OCI-LY7 (cell line): ENCODE results near the gene TMEM220. TPM values are rescaled to one million over a fixed set of nuclear protein-coding genes. Genes with fewer than 3 reads are reported as not detected.

Source experiments
- BruUV-seq: library from RNA; stranded (reverse); fragments of 400-500 nt; replicated peaks from 2 replicates; lab custom pipeline; 2021; lab: Mats Ljungman, UMichigan
- CTCF ChIA-PET: fragments of 300-600 bp; sonication (Branson Sonifier 250); formaldehyde crosslinking; loops from one replicate; lab custom pipeline; 2022; ENCODE audit warnings: antibody characterized with exemption; ENCODE audit not compliant: unreplicated experiment; lab: Charles Lee
- POLR2A ChIA-PET: fragments of 300-600 bp; sonication (Branson Sonifier 250); formaldehyde crosslinking; loops from one replicate; lab custom pipeline; 2022; ENCODE audit warnings: antibody characterized with exemption; lab: Charles Lee
- DNase-seq: peaks from one replicate; pipeline ENCODE4 v3.0.0-alpha.2; 2015; ENCODE audit warnings: low spot score
- H2AFZ ChIP-seq: fragments of 200-600 bp; sonication (generic), shearing (Covaris generic); 2 replicates; pipeline ENCODE4 v1.6.1; 2014; ENCODE audit warnings: mild to moderate bottlenecking, antibody characterized with exemption, low read length, moderate library complexity
- H3K27ac ChIP-seq: fragments of 200-600 bp; sonication (generic); 2 replicates; pipeline ENCODE4 v1.5.1; 2014; ENCODE audit warnings: mixed run types, low read depth, mild to moderate bottlenecking, moderate library complexity, low read length, inconsistent platforms; ENCODE audit not compliant: poor library complexity, severe bottlenecking
- H3K36me3 ChIP-seq: fragments of 200-600 bp; sonication (generic); 2 replicates; pipeline ENCODE4 v1.6.1; 2014; ENCODE audit warnings: mild to moderate bottlenecking, antibody characterized with exemption, low read length, moderate library complexity, mixed read lengths; ENCODE audit not compliant: insufficient read depth
- H3K4me1 ChIP-seq: fragments of 200-600 bp; sonication (generic); 2 replicates; pipeline ENCODE4 v1.5.1; 2014; ENCODE audit warnings: mild to moderate bottlenecking, low read length; ENCODE audit not compliant: insufficient read depth, poor library complexity, severe bottlenecking
- H3K4me2 ChIP-seq: fragments of 200-600 bp; sonication (generic); 2 replicates; pipeline ENCODE4 v1.6.1; 2014; ENCODE audit warnings: mild to moderate bottlenecking, low read length
- H3K4me3 ChIP-seq: fragments of 200-600 bp; sonication (generic); 2 replicates; pipeline ENCODE4 v1.5.1; 2014; ENCODE audit warnings: mild to moderate bottlenecking, low read depth, low read length; ENCODE audit not compliant: poor library complexity, severe bottlenecking
- H3K79me2 ChIP-seq: fragments of 200-600 bp; sonication (generic); 2 replicates; pipeline ENCODE4 v1.6.1; 2016; ENCODE audit warnings: low read depth, mild to moderate bottlenecking, low read length, moderate library complexity, mixed read lengths; ENCODE audit not compliant: insufficient read depth
- H3K9me2 ChIP-seq: fragments of 200-600 bp; sonication (generic); 2 replicates; pipeline ENCODE4 v1.6.1; 2016; ENCODE audit warnings: mild to moderate bottlenecking, low read length, mixed read lengths; ENCODE audit not compliant: insufficient read depth
- H3K9me3 ChIP-seq: fragments of 200-600 bp; sonication (generic); 2 replicates; pipeline ENCODE4 v1.6.1; 2014; ENCODE audit warnings: mild to moderate bottlenecking, mixed run types, low read length, mixed read lengths
- H4K20me1 ChIP-seq: fragments of 200-600 bp; sonication (generic); 2 replicates; pipeline ENCODE4 v1.6.1; 2014; ENCODE audit warnings: mild to moderate bottlenecking, antibody characterized with exemption, low read length, moderate library complexity, mixed read lengths; ENCODE audit not compliant: insufficient read depth
- CTCF ChIP-seq: fragments of 200-600 bp; sonication (generic); conservative IDR thresholded peaks from 2 replicates; pipeline ENCODE4 v1.5.1; 2014; ENCODE audit warnings: mild to moderate bottlenecking, antibody characterized with exemption, low read length, moderate library complexity, mixed read lengths
- EZH2phosphoT487 ChIP-seq: fragments of 200-600 bp; sonication (generic); IDR thresholded peaks from 2 replicates; pipeline ENCODE4 v1.6.1; 2018; ENCODE audit warnings: low read depth, borderline replicate concordance, mild to moderate bottlenecking, mixed run types, antibody characterized with exemption, low read length, moderate library complexity, mixed read lengths
- intact Hi-C: fragments of 100-400 bp; cut with micrococcal nuclease; formaldehyde crosslinking; loops from one replicate; pipeline ENCODE4 v1.10.0; 2022; ENCODE audit not compliant: unreplicated experiment
- total RNA-seq, 2 experiments: library from RNA; depleted of rRNA in 1 of 2; stranded (reverse); fragments of >200 nt in 1 of 2; shearing (Covaris generic) in 1 of 2; gene quantifications; 2 replicates each; pipeline ENCODE4 v1.2.3, GENCODE V29; 2014 to 2022

TMEM220 gene
- total RNA-seq, 2 experiments from 2014 or later, result not detected

- no peaks in the 10 kb centered on the region for H3K36me3 ChIP-seq
- intact Hi-C loops, result no loop called here
- no peaks in the 10 kb centered on the region for H4K20me1 ChIP-seq
- no peaks in the 10 kb centered on the region for H3K4me1 ChIP-seq
- H2AFZ ChIP-seq, result no peak overlapping the region
- ChIA-PET CTCF (no interaction called here), POLR2A (interaction anchor here (0.7 kb wide), 1 partner anchor 9 kb away, joined by 7 read pairs; no protein-coding TSS in a partner anchor)
- DNase-seq, result no peak
- no peaks in the 10 kb centered on the region for H3K79me2 ChIP-seq
- TF ChIP-seq CTCF, result no peak
- no peak for TF ChIP-seq EZH2phosphoT487
- H3K27ac ChIP-seq, result no peak overlapping the region
- H3K4me3 ChIP-seq, result no peak overlapping the region
- no peak overlapping the region for H3K4me2 ChIP-seq
- H3K9me2 ChIP-seq, result no peaks in the 10 kb centered on the region
- BruUV-seq, result no TSS peak
- H3K9me3 ChIP-seq, result no peaks in the 10 kb centered on the region
Observed at GRCh38 chr17:10742431-10742830, 12.6 kb upstream of the TMEM220 start.

- CTCF ChIA-PET, result no interaction called here
- intact Hi-C loops, result no loop called here
Observed at GRCh38 chr17:10741416-10742135, 11.8 kb upstream of the TMEM220 start.

More at GRCh38 chr17:10741416-10742135, 11.8 kb upstream of the TMEM220 start:
- Histone ChIP-seq H3K4me1 (no peaks in the 10 kb centered on the region), H3K79me2 (no peaks in the 10 kb centered on the region), H3K9me3 (no peaks in the 10 kb centered on the region), H4K20me1 (no peaks in the 10 kb centered on the region), H2AFZ (no peak overlapping the region), H3K36me3 (no peaks in the 10 kb centered on the region), H3K27ac (no peak overlapping the region), H3K9me2 (no peaks in the 10 kb centered on the region), H3K4me3 (no peak overlapping the region), H3K4me2 (no peak overlapping the region)
- BruUV-seq, result no TSS peak
- POLR2A ChIA-PET, result interaction anchor here (1.2 kb wide), 1 partner anchor 16 kb away, joined by 4 read pairs; no protein-coding TSS in a partner anchor
- no peak for TF ChIP-seq EZH2phosphoT487
- no peak for TF ChIP-seq CTCF
- DNase-seq, result no peak
